CD14-positive monocyte (primary cell): ENCODE data around the gene CDYL2. TPM values are rescaled to one million over a fixed set of nuclear protein-coding genes. Genes with fewer than 3 reads are reported as not detected.
A peak's percentile ranks its signal among the peaks of the same experiment; 100 is the strongest.

ENCODE experiments used
- DNase-seq, 3 donors: peaks; one replicate each; pipeline ENCODE4 v3.0.0-alpha.2; 2011 to 2022
- H2AFZ ChIP-seq: 2 replicates; pipeline ENCODE4 v1.6.0; 2012; ENCODE audit warnings: mild to moderate bottlenecking, low read depth, low read length, inconsistent platforms; ENCODE audit not compliant: insufficient read depth, poor library complexity, severe bottlenecking
- H3K27ac ChIP-seq, 2 donors: 1 replicate in 1 of 2; 2 replicates in 1 of 2; pipeline ENCODE4 v1.5.1; 2012 to 2013; ENCODE audit warnings: low read length in 2 of 2, control low read depth in 1 of 2, inconsistent platforms in 1 of 2, low read depth in 1 of 2, mild to moderate bottlenecking in 1 of 2
- H3K27me3 ChIP-seq, 2 donors: one replicate each; pipeline versions ENCODE4 v1.6.0 to v1.6.1; 2011 to 2013; ENCODE audit warnings: low read length in 2 of 2; ENCODE audit not compliant: control insufficient read depth in 2 of 2, insufficient read depth in 2 of 2
- H3K36me3 ChIP-seq, 2 donors: replicated peaks in 1 of 2; 1 replicate in 1 of 2; 2 replicates in 1 of 2; pipeline versions ENCODE4 v1.5.1 to v1.6.1; 2012 to 2013; ENCODE audit warnings: low read length in 2 of 2, control low read depth in 1 of 2, inconsistent platforms in 1 of 2, mild to moderate bottlenecking in 1 of 2; ENCODE audit not compliant: insufficient read depth in 2 of 2, control insufficient read depth in 1 of 2
- H3K4me1 ChIP-seq, 2 donors: 1 replicate in 1 of 2; 2 replicates in 1 of 2; pipeline versions ENCODE4 v1.5.1 to v1.6.1; 2012 to 2013; ENCODE audit warnings: low read length in 2 of 2, control low read depth in 1 of 2, inconsistent platforms in 1 of 2, mild to moderate bottlenecking in 1 of 2, moderate library complexity in 1 of 2; ENCODE audit not compliant: insufficient read depth in 2 of 2, control insufficient read depth in 1 of 2
- H3K4me2 ChIP-seq: replicated peaks from 2 replicates; pipeline ENCODE3; 2012; ENCODE audit warnings: low read length, moderate library complexity, mild to moderate bottlenecking; ENCODE audit not compliant: poor library complexity, severe bottlenecking; ENCODE audit errors: extremely low read depth
- H3K4me3 ChIP-seq, 3 experiments: fragments of 200-600 bp in 1 of 3; sonication (generic) in 1 of 3; replicated peaks in 1 of 3; 1 replicate in 2 of 3; 2 replicates in 1 of 3; pipeline ENCODE4 v1.5.1; 2011 to 2013; ENCODE audit warnings: low read length in 3 of 3, mild to moderate bottlenecking in 3 of 3, control low read depth in 2 of 3, low read depth in 2 of 3, inconsistent platforms in 1 of 3, moderate library complexity in 1 of 3
- H3K79me2 ChIP-seq: 2 replicates; pipeline ENCODE4 v1.6.0; 2012; ENCODE audit warnings: mild to moderate bottlenecking, control low read depth, inconsistent platforms, low read length, moderate library complexity; ENCODE audit not compliant: insufficient read depth
- H3K9ac ChIP-seq: 2 replicates; pipeline ENCODE4 v1.6.0; 2017; ENCODE audit warnings: low read length, mild to moderate bottlenecking; ENCODE audit not compliant: insufficient read depth, poor library complexity, severe bottlenecking
- H3K9me3 ChIP-seq, 2 donors: replicated peaks in 1 of 2; 1 replicate in 1 of 2; 2 replicates in 1 of 2; pipeline versions ENCODE4 v1.5.1 to v1.6.1; 2012 to 2013; ENCODE audit warnings: low read length in 2 of 2, control low read depth in 1 of 2; ENCODE audit not compliant: control insufficient read depth in 1 of 2, insufficient read depth in 1 of 2
- H4K20me1 ChIP-seq: 2 replicates; pipeline ENCODE4 v1.6.0; 2012; ENCODE audit warnings: mild to moderate bottlenecking, low read length, control low read depth, moderate library complexity; ENCODE audit not compliant: insufficient read depth
- H3K27ac Mint-ChIP-seq, 7 donors: one replicate each; pipeline ENCODE4 v1.8.0; 2020; ENCODE audit warnings: mild to moderate bottlenecking in 7 of 7, mixed read lengths in 7 of 7, moderate library complexity in 6 of 7, inconsistent platforms in 2 of 7
- H3K27me3 Mint-ChIP-seq, 3 donors: one replicate each; pipeline ENCODE4 v1.8.0; 2021 to 2022; ENCODE audit warnings: low read depth in 3 of 3, mild to moderate bottlenecking in 3 of 3, mixed read lengths in 3 of 3, moderate library complexity in 3 of 3, inconsistent platforms in 1 of 3
- H3K36me3 Mint-ChIP-seq, 2 donors: one replicate each; pipeline ENCODE4 v1.8.0; 2020; ENCODE audit warnings: mixed read lengths in 2 of 2, inconsistent platforms in 1 of 2, mild to moderate bottlenecking in 1 of 2
- H3K4me1 Mint-ChIP-seq: one replicate; pipeline ENCODE4 v1.8.0; 2020; ENCODE audit warnings: mild to moderate bottlenecking, mixed read lengths
- H3K4me3 Mint-ChIP-seq, 2 donors: one replicate each; pipeline ENCODE4 v1.8.0; 2020; ENCODE audit warnings: mild to moderate bottlenecking in 2 of 2, mixed read lengths in 2 of 2, moderate library complexity in 1 of 2
- H3K9me3 Mint-ChIP-seq, 7 donors: one replicate each; pipeline ENCODE4 v1.8.0; 2020 to 2022; ENCODE audit warnings: mixed read lengths in 7 of 7, mild to moderate bottlenecking in 6 of 7, moderate library complexity in 6 of 7, inconsistent platforms in 2 of 7
- WGBS: methylation state at CpG from one replicate; pipeline ENCODE4 v1.1.5; 2013; ENCODE audit warnings: missing lambda C conversion rate; ENCODE audit not compliant: insufficient coverage; 5-methylcytosine and 5-hydroxymethylcytosine counted together
- intact Hi-C, 2 donors: fragments of 100-400 bp; cut with micrococcal nuclease; formaldehyde crosslinking; loops; one replicate each; pipeline versions ENCODE4 v1.15.0 to v1.15.1; 2023
- polyA plus RNA-seq, 3 donors: library from polyadenylated mRNA; depleted of rRNA in 1 of 3; unstranded in 2 of 3; stranded (reverse) in 1 of 3; fragments of 300-500 nt in 2 of 3; fragments of >200 nt in 1 of 3; fragmentation: Illumina TruSeq in 2 of 3; gene quantifications; 1 replicate in 2 of 3; 2 replicates in 1 of 3; pipeline ENCODE4 v1.2.3, GENCODE V29; 2012 to 2021
- TF ChIP-seq, protein P1 (sequence below): fragments of 200-600 bp; IDR thresholded peaks from one replicate; pipeline ENCODE4 v1.8.0; 2022; ENCODE audit warnings: antibody characterized with exemption, mild to moderate bottlenecking

CDYL2 gene
- polyA plus RNA-seq, 3 donors = 0.42 to 2.6 (median 0.93) TPM

DNA sequence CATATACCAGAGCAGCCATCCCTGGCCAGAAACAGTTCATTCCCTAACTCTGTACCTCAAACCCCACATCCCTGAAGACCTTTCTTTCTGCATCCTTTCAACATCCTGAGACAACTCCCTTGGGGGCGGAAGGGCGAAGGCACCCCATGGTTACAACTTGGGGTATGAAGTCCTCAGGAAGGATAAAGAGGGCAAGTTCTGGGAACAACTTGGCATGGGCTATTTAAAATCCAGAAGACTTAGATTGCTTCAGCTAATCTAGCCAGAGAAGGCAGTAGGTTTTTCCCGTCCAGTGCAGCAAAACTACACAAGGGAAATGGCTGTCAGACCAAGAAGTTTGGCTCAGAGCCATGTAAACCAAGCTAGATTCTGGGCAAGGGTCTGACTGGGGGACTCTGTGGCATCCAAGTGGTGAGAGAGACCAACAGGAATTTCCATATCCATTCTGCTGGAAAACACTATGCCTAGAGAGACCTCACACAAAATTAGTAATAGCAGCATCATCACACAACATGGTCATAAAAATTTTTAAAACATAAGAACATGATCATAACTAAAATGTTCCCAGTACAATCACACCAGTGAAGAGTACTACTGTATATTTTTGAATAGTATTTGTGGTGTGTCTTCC is 113.2 kb downstream of the CDYL2 start:
- Histone ChIP-seq H3K4me2 (no peak overlapping the region), H2AFZ (no peak overlapping the region), H3K79me2 (peaks cover 3% of the 10 kb centered on the region), H3K9me3 (peaks cover 0 to 9% of the 10 kb centered on the region in 2 donors), H3K27ac (no peak overlapping the region), H3K27me3 (no peaks in the 10 kb centered on the region), H4K20me1 (peaks cover 4% of the 10 kb centered on the region), H3K36me3 (no peaks in the 10 kb centered on the region), H3K4me3 (no peak overlapping the region), H3K9ac (no peak overlapping the region), H3K4me1 (no peaks in the 10 kb centered on the region)
- Mint-ChIP-seq H3K36me3 (peaks cover 0 to 3% of the 10 kb centered on the region in 2 donors), H3K27me3 (peaks cover 0 to 7% (median 0%) of the 10 kb centered on the region in 3 donors), H3K9me3 (peaks cover 0 to 6% (median 3%) of the 10 kb centered on the region in 7 donors), H3K4me1 (peaks cover 14% of the 10 kb centered on the region), H3K27ac (no peak overlapping the region), H3K4me3 (no peak overlapping the region)
- TF ChIP-seq, protein P1, sequence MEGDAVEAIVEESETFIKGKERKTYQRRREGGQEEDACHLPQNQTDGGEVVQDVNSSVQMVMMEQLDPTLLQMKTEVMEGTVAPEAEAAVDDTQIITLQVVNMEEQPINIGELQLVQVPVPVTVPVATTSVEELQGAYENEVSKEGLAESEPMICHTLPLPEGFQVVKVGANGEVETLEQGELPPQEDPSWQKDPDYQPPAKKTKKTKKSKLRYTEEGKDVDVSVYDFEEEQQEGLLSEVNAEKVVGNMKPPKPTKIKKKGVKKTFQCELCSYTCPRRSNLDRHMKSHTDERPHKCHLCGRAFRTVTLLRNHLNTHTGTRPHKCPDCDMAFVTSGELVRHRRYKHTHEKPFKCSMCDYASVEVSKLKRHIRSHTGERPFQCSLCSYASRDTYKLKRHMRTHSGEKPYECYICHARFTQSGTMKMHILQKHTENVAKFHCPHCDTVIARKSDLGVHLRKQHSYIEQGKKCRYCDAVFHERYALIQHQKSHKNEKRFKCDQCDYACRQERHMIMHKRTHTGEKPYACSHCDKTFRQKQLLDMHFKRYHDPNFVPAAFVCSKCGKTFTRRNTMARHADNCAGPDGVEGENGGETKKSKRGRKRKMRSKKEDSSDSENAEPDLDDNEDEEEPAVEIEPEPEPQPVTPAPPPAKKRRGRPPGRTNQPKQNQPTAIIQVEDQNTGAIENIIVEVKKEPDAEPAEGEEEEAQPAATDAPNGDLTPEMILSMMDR = no peak
- DNase-seq = no peak
- intact Hi-C loops = no loop called here
- 71% methylated on average over 1 of the region's 3 CpGs for WGBS

DNA sequence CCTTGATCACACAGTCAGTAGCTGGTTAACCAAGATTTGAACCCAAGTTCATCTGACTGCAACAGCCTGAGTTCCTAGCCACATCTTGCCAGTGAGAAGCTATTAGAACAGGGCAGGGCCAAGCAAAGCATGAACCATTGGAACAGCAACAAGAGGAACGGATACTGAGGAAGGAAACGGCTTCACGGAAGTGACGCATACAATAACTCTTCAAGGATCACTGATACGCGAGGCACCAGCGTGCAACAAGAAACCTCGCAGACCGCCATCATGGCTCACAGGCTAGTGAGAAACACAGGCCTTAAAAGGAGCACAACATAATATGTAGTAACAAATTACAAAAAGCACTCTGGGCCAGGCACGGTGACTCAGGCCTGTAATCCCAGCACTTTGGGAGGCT is 114.9 kb downstream of the CDYL2 start:
- intact Hi-C loops = no loop called here
- H3K79me2 ChIP-seq = peaks cover 3% of the 10 kb centered on the region
- H3K36me3 Mint-ChIP-seq = peaks cover 5 to 8% of the 10 kb centered on the region in 2 donors
- H3K27me3 Mint-ChIP-seq = peaks cover 0 to 7% (median 0%) of the 10 kb centered on the region in 3 donors
- peak in 2 of 3 donors; percentile 5 to 11 for DNase-seq
- 67% methylated on average over 10 of the region's 10 CpGs for WGBS
- no peaks in the 10 kb centered on the region for H3K27me3 ChIP-seq
- H3K9ac ChIP-seq = no peak overlapping the region
- H3K4me1 Mint-ChIP-seq = peaks cover 11% of the 10 kb centered on the region
- H3K4me1 ChIP-seq = no peaks in the 10 kb centered on the region
- H3K4me2 ChIP-seq = no peak overlapping the region
- TF ChIP-seq, protein P1 = no peak
- H3K9me3 Mint-ChIP-seq = peaks cover 0 to 4% (median 2%) of the 10 kb centered on the region in 7 donors
- peak overlapping the region in 1 of 7 donors; percentile 80 for H3K27ac Mint-ChIP-seq
- no peak overlapping the region for H2AFZ ChIP-seq
- H3K4me3 ChIP-seq = no peak overlapping the region
- peaks cover 4% of the 10 kb centered on the region for H4K20me1 ChIP-seq
- H3K36me3 ChIP-seq = no peaks in the 10 kb centered on the region
- H3K9me3 ChIP-seq = peaks cover 0 to 9% of the 10 kb centered on the region in 2 donors
- no peak overlapping the region for H3K27ac ChIP-seq
- H3K4me3 Mint-ChIP-seq = no peak overlapping the region
